Activated CD4-positive, alpha-beta T cell treated with anti-CD3 and anti-CD28 coated beads, Interleukin-2, Interleukin-4, amounts not matched to agents 100 ng/mL and 50 ng/mL, durations not matched to agents 16 hours and 8 hours (primary cell): ENCODE data around the gene CORO1A.
"Not testable (repeated sequence)": the region's sequence is repeated elsewhere in the genome, so short reads cannot be mapped to it uniquely, and the experiment has no call there.

ENCODE experiments used
- DNase-seq: peaks from one replicate; pipeline ENCODE4 v3.0.0-alpha.2; 2020; ENCODE audit warnings: low spot score

The CORO1A gene

DNA sequence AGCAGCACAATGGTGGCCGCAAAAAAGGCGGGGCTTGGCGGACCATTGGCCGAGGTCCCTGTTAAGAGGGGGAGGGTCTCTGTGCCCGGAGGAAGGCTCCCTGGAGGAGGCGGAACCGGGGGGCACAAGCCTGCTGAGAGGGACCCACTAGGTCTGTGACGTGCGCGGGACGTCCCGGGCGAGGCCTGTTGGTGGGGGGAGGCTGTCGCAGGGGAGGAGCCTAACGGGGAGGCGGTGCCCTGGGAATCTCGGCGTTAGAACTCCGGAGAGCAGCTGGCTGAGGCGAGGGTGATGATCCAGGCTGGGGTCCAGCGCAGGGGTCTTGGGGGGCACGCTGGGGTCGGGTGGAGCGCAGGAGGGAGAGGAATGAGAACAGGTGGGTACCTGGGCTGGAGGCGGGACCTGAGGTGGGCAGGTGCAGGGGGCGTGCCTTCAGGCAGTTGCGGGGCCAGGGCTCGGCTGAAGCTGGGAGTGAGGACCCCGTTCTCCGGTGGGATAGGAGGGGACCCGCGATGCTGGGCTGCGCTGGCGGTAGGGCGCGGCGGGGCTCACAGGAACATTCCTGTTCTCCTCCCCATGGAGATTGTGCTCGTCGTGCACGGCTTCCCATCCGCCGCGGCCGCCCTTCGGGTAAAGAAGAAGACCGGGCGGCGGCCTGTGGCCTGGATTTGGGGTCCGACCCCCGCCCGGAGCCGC, 22.3 kb downstream of the CORO1A start:
- DNase-seq = not testable (repeated sequence)

DNA sequence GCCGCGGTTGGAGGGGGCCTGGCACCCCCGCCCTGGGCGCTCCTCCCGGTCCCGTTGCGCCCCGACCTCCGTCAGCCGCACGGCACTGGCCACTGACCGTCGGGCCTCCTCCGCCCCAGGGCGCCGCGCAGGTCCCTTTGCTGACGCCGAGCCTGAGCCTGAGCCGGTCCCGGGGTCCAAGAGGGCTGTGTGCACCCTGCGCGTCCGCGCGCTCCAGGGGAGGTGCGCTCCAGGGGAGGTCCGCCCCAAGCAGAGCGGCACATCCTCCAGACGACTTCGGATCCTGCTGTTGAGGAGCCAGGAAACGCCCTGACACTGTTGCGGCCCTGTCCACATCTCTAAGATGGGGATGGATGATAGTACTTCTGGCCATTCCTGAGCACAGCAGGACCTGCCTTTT, 22.9 kb downstream of the CORO1A start:
- not testable (repeated sequence) for DNase-seq

DNA sequence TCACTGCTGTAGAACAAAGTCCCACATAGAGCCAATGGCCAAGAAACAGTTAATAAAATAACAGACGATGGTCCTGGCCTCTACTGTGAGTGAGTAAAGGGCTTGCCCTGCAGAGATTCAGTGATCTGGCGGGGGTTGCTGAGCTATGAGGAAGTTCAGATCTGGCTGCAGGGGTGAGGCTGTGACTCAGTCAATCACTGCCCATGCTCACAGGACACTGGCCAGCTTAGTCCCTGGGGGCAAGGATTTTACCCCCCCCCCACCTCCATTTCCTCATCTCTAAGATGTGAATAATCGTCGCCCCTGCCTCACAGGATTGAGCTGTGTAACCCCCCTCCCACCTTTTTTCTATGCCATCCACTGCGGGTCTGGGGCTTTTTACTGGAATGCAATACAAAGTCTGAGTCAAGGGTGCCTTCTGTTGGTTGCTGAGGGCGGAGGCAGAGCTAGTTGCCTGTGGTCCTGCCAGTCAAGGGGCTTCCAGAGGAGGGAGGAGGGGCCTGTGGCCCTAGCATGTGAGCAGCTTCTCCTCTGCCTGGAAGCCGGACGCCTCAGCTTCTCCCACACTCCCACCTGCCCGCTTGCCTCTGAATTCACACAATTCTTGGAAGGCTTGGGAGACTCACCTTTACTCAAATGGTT, 23.8 kb downstream of the CORO1A start:
- DNase-seq = not testable (repeated sequence)

DNA sequence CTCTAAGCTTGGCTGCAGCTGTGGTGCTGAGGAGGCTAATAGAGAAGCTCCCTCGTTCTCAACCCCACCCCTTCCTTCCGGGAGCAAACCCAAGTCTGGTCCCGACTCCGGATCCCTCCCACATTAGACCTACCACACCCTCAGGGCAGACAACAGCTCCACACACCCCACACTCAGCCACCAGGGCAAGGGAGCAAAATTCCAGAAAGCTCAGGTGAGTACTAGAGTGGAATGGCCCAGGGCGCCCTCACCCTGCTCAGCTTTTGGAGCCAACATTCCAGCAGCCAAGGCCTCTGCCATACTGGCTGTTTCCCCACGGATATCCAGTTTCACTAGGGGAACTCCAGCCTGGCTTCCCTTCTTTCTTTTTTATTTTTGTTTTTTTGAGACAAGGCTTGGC, 25.6 kb downstream of the CORO1A start:
- not testable (repeated sequence) for DNase-seq

DNA sequence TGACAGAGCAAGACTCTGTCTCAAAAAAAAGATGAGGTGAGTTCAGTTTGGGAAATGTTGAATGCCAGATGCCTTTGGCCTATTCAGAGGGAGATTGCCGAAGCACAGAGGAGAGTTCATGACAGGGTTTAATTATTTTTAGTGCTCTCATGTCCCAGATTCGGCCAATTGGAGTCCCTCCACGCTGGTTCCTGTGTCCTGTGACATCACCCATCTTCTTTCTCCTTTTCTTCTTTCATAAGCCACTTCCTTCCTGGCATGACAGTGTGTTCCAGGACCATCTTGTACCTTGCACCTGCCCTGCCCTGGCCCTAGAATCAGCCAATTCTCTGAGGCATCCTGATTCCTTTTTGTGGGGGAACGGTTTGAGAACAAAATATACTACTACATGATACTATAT, 28.0 kb downstream of the CORO1A start:
- not testable (repeated sequence) for DNase-seq

DNA sequence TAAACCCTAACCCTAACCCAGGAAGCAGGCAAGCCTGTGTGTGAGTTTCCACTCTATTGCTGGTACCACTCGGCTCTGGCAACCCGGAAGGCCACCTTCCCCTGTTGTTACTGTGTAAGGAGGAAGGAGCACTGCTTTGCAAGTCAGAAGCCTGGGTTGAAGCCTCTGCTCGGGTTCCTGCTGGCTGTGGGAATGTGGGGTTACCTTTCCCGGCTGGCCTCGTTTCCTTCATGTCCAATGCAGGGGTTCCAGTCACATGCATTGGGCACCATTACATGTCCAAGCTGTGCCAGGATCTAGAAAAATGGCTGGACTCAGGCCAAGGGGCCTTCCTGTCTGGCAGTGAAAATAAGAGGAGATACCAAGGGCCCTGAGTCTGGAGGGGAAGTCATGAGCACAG, 33.7 kb downstream of the CORO1A start:
- not testable (repeated sequence) for DNase-seq
